NCI-H2227 treated with DMSO at 0.1 percent for 48 hours (cell line): ENCODE measurements around the gene ZBTB42.
"Not testable (repeated sequence)": the region's sequence is repeated elsewhere in the genome, so short reads cannot be mapped to it uniquely, and the experiment has no call there.

Source experiments
- DNase-seq: peaks from one replicate; lab custom pipeline; 2025; lab: John Stamatoyannopoulos, UW

Gene ZBTB42

GRCh38 chr14:104810316-104810715, 9.4 kb downstream of the ZBTB42 start:
- no peak for DNase-seq

DNA sequence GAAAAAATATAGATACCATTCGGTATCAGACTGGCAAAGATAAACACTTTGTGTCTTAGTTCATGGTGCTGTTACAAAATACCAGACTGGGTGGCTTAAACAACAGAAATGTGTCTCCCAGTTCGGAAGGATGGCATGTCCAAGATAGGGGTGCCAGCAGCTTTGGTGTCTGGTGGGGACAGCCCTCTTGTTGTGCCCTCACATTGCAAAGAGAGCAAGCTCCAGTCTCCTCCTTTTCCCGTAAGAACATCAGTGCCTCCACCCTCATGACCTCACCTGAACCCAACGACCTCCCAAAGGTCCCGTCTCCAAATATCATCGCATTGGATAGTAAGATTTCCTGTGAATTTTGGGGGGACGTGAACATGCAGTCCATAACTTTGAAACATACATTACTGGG, 12.4 kb downstream of the ZBTB42 start:
- DNase-seq, result no peak

DNA sequence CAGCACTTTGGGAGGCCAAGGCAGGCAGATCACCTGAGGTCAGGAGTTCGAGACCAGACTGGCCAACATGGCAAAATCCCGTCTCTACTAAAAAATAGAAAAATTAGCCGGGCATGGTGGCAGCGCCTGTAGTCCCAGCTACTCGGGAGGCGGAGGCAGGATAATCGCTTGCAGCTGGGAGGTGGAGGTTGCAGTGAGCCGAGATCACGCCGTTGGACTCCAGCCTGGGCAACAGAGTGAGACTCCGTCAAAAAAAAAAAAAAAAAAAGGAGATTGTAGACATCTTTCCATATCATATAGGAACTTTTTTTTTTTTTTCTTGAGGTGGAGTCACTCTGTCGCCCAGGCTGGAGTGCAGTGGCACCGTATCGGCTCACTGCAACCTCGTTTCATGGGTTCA, 13.8 kb downstream of the ZBTB42 start:
- not testable (repeated sequence) for DNase-seq

GRCh38 chr14:104816616-104816884, 15.6 kb downstream of the ZBTB42 start:
- DNase-seq, result no peak

- DNase-seq, result no peak
These were observed 17.2 kb downstream of the ZBTB42 start for GRCh38 chr14:104817930-104818713.

DNA sequence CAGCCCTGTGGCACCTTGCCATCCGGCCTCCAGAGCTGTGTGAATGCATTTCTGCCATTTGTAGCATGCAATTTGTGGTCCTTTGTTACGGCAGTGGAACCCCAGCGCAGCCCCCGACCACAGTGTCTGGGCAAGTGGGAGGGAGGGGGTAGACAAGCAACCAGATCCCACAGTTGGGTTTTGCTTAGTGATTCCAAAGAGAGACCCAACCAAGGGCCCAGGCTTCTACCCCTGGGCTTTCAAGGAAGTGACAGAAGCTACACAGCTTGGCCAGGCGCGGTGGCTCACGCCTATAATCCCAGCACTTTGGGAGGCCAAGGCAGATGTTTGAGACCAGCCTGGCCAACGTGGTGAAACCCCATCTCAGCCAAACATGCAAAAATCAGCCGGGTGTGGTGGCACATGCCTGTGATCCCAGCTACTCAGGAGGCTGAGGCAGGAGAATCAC, 17.8 kb downstream of the ZBTB42 start:
- no peak for DNase-seq

GRCh38 chr14:104819361-104819781, 18.5 kb downstream of the ZBTB42 start:
- DNase-seq, result no peak

GRCh38 chr14:104820669-104821228, 19.8 kb downstream of the ZBTB42 start:
- peak; percentile 41 for DNase-seq

DNA sequence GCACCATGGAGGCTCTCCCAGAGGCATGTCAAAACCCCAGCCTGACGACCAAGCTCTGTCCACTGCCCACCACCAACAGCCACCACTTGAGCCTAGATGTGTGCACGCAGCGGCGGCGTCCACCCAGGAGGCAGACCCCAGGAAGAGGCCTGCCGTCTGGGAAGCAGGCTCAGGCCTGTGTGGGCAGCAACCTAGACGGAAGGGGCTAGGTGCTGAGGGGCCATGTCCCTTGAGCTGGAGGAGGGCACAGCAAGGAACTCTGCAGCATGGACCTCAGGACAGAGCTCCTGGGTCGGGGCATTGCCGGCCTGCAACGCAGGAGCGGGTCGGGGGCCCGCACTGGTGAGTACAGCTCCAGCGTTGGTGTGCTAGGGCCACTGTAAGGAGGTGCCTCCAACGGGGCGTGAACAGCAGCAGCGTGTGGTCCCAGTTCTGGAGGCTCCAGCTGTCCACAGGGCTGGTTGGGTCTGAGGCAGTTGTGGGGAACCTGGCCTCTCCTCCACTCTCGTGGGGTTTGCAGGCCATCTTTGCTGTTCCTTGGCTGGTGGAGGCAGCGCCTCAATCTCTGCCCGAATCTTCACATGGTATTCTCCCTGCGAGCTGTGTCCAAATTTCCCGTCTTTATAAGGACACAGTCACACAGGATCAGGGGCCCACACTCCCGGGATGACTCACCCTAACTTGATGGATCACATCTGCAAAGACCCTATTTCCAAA, 20.5 kb downstream of the ZBTB42 start:
- no peak for DNase-seq

DNA sequence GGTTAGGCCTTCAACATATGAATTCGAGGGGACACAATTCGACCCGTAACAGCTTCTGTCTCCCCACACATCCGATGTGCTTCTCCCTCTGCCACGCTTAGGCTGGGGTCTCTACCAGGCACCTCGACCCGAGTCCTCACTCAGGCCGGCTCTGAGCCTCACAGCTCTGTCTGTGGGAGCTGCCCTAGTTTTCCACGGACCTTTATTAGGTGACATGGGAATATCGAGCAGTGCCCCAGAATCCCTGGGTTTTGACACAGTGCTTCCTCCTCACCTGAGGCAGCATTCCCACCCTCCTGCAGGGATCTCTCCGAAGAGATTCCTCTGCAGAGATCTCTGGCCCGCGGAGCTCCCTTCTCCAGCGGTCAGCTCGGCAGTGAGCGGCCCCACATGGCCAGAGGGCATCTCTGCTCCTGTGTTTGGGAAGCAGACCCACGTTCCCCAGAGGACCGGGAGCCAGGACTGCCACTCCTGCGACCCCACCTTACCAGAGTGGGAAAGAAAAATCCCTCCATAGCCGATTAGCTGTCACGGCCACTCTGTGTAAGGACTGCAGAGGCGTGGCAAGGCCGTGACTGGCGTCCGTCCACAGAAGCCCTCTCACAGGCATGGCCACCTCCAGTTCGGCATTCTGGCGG, 21.2 kb downstream of the ZBTB42 start:
- no peak for DNase-seq

- DNase-seq, result no peak
These were observed 22.1 kb downstream of the ZBTB42 start for GRCh38 chr14:104822821-104823615.

- no peak for DNase-seq
These were observed 23.6 kb downstream of the ZBTB42 start for GRCh38 chr14:104824353-104824997.

GRCh38 chr14:104826189-104826860, 25.4 kb downstream of the ZBTB42 start:
- peak; percentile 75 for DNase-seq

- DNase-seq, result peak; percentile 11
These were observed 25.9 kb downstream of the ZBTB42 start for GRCh38 chr14:104826861-104827176.

- DNase-seq, result peak; percentile 60
These were observed 26.5 kb downstream of the ZBTB42 start for GRCh38 chr14:104827177-104828055.

DNA sequence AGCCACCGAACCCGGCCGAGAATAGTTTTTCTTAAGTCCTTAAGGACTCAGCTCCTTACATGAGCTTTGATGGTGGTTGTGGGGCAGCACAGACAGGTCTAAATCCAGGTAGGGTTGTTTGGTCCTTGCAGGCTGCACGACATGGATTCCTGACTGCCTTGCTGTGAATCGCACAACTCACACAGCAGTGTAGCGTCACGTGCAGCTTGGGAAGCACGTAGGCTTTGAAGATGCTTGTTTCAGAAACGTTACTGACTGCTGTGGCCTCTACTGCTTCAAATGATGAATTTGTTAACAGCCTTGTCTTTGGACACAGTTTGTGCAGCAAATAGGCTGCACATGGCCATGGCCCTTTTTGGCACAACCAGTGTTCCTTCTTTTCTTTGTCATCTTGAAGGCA, 29.9 kb downstream of the ZBTB42 start:
- DNase-seq, result no peak

DNA sequence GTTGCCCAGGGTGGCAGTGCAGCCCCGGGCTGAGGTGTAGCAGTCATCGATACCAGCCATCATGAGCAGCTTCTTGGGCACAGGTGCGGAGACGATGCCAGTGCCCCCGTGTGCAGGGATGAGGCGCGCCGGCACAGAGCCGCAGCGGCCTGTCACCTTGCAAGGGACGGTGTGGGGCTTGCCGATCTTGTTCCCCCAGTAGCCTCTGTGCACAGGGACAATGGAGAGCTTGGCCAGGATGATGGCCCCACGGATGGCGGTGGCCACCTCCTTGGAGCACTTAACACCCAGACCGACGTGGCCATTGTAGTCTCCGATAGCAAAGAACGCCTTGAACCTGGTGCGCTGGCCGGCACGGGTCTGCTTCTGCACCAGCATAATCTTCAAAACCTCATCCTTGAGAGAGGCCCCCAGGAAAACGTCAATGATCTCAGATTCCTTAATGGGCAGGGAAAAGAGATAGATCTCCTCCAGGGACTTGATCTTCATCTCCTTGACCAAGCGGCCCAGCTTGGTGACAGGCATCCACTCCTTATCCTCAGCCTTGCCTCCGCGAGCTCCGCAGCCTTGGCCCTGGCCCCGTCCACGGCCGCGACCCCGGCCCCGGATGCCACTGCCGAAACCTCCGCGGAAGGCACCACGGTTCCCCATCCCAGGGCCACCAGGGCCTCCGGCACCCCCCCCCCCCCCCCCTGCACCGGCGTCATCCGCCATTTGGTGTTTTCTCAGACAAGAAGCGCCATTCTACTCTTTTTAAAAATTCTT, 35.5 kb downstream of the ZBTB42 start:
- DNase-seq, result not testable (repeated sequence)

GRCh38 chr14:104841730-104842129, 40.8 kb downstream of the ZBTB42 start:
- no peak for DNase-seq

GRCh38 chr14:104843006-104843405, 42.1 kb downstream of the ZBTB42 start:
- no peak for DNase-seq
